ENCODE results near the gene PPP1R10.
"Not testable (repeated sequence)": the region's sequence is repeated elsewhere in the genome, so short reads cannot be mapped to it uniquely, and the experiment has no call there.

The PPP1R10 gene

DNA sequence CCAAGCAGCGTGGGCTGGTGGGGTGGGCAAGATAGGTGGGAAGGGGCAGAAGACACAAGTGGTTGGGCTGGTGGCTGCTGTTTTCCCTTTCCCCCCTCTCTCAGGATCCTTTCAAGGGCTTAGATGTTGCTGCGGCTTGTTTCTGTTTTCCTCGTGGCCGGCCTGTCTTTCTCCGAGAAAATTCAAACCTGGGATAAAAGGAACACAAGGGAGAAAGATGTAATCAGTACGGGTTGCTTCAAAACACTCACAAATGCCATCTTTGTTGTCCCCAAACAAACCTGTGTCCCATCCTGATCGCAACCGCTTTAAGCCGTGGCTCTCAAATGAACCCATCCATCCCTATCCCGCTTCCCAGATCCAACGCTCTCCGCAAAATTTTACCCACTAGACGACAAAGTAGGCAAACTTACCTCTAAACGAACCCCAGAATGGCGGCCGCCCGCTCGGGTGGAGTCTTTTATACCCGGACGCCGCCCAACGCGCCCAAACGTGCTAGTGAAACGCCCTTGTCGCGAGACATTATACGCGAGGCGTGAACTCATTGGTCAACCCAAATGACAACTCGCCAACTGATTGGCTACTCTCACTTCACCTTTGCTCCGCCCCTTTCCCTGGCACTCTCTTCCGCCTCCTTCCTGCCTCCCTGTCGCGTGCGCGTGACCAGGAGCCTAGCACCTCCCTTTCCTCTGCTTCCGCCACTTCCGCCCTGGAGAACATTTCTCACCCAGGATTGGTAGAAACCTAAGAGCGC lies at the start of gene PPP1R10:
TSS of gene PPP1R10 (minus strand) at position 433 of the 754 bp plus-strand sequence. CDS start 7,299 bp downstream, outside the sequence.
- TF ChIP-seq, protein P1, sequence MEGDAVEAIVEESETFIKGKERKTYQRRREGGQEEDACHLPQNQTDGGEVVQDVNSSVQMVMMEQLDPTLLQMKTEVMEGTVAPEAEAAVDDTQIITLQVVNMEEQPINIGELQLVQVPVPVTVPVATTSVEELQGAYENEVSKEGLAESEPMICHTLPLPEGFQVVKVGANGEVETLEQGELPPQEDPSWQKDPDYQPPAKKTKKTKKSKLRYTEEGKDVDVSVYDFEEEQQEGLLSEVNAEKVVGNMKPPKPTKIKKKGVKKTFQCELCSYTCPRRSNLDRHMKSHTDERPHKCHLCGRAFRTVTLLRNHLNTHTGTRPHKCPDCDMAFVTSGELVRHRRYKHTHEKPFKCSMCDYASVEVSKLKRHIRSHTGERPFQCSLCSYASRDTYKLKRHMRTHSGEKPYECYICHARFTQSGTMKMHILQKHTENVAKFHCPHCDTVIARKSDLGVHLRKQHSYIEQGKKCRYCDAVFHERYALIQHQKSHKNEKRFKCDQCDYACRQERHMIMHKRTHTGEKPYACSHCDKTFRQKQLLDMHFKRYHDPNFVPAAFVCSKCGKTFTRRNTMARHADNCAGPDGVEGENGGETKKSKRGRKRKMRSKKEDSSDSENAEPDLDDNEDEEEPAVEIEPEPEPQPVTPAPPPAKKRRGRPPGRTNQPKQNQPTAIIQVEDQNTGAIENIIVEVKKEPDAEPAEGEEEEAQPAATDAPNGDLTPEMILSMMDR (IDR thresholded peaks at IDR 0.05) = no peak
- Histone ChIP-seq H3K4me1 (ENCODE audit: control insufficient read depth in 1 of 2, insufficient read depth in 1 of 2, low read depth in 1 of 2, low read length in 1 of 2) (peaks cover 38 to 42% of the 10 kb centered on the region in 2 experiments), H3K4me3 (ENCODE audit: low read depth in 1 of 2, low read length in 1 of 2) (peak within 1 kb of the TSS; percentile 82 to 92), H3K36me3 (peaks cover 15% of the 10 kb centered on the region), H3K27me3 (no peaks in the 10 kb centered on the region), H3K9me3 (no peaks in the 10 kb centered on the region), H3K27ac (peak within 1 kb of the TSS; percentile 98)

DNA sequence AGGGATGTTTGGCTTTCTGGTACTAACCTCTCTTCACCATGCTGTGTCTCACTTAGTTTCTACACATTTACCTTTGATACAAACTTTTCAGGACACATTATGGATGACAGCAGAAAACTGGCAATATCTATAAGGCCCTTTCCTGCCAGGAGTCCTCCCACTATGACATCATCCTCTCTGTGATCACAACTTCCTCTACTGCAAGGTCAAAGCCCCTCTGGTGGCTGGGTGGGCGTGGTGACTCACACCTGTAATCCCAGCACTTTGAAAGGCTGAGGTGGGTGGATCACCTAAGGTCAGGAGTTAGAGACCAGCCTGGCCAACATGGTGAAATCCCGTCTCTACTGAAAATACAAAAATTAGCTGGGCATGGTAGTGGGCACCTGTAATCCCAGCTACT lies 49.3 kb upstream of the PPP1R10 start:
- H3K9me3 ChIP-seq; H3K4me1 ChIP-seq (ENCODE audit: control insufficient read depth in 1 of 2, insufficient read depth in 1 of 2, low read depth in 1 of 2, low read length in 1 of 2); H3K27ac ChIP-seq; H3K4me3 ChIP-seq (ENCODE audit: low read depth in 1 of 2, low read length in 1 of 2); H3K27me3 ChIP-seq: not testable (repeated sequence)
- H3K36me3 ChIP-seq = peaks cover 88% of the 10 kb centered on the region

DNA sequence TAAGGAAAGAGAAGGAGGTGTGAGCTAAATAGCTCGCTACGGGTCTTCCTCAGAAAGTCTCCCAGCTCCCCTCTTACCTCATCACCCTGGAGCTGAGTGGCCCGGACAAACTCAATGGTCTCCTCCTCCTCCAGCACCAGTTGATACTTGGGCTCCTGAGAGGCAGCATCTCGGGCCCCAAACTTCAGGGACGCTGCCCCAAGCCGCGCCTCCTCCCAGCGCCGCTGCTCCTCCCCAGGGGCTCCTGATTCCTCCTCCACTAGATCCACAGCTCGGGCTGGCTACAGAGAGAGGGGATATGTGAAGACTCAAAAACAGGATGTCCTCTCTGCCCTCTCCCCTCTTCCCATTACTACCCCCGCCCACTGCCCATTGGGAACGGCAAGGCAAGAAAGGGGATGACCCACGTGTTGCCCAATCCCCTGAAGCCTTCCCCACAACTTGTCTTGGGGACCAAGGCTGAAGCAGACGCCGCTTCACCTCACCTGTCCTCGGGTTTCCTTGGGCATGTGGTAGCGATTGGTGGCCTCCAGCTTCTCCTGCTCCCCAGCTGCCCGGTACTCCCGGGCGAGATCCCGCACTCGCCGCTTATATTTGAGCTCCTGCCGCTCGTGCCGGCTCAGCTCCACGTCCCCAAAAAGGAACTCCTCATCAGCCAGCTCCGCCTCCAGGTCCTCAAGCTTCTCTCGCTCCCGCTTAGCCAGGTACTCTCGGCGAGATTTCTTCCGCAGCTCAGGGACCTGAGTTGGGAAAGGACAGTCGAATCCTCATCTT lies 48.1 kb upstream of the PPP1R10 start:
- no peak overlapping the region for H3K27ac ChIP-seq
- TF ChIP-seq, protein P1 (IDR thresholded peaks at IDR 0.05) = no peak
- H3K36me3 ChIP-seq = peaks cover 93% of the 10 kb centered on the region
- H3K27me3 ChIP-seq = no peaks in the 10 kb centered on the region
- no peak overlapping the region for H3K4me3 ChIP-seq (ENCODE audit: low read depth in 1 of 2, low read length in 1 of 2)
- no peaks in the 10 kb centered on the region for H3K9me3 ChIP-seq
- no peaks in the 10 kb centered on the region for H3K4me1 ChIP-seq (ENCODE audit: control insufficient read depth in 1 of 2, insufficient read depth in 1 of 2, low read depth in 1 of 2, low read length in 1 of 2)

DNA sequence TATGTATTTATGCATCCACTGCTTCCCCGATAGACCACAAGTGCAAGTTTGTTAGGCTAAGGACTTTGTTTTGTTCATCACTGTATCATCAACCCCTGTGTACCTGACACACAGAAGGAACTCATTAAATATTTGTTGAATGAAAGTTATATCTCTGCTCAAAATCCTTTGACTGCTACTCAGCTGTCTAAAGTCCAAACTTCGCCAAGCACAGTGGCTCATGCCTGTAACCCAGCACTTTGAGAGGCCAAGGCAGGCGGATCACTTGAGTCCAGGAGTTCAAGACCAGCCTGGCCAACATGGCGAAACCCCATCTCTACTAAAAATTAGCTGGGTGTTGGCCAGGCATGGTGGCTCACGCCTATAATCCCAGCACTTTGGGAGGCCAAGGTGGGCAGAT lies 40.9 kb upstream of the PPP1R10 start:
- Histone ChIP-seq H3K4me1 (ENCODE audit: control insufficient read depth in 1 of 2, insufficient read depth in 1 of 2, low read depth in 1 of 2, low read length in 1 of 2) (peaks cover 9 to 11% of the 10 kb centered on the region in 2 experiments), H3K36me3 (peaks cover 99% of the 10 kb centered on the region)
- not testable (repeated sequence) for H3K27me3 ChIP-seq; H3K9me3 ChIP-seq; H3K4me3 ChIP-seq (ENCODE audit: low read depth in 1 of 2, low read length in 1 of 2); H3K27ac ChIP-seq

DNA sequence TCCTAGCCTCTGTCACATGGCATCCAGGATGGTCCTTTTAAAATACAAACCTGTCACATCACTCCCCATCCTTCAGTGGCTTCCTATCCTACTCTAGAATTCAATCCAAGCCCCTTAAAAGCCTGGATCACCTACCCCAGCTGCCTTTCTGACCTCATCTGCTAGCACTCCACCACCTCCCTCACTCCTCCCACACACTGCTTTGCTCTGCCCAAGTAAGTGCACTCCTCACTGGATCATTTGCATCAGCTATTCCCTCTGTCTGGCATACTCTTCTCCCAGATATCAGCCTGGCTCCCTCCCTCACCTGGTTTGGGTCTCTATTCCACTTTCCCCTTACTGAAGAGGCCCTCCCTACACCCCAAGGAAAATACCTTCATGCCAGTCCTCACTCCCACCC lies 40.4 kb upstream of the PPP1R10 start:
- H3K4me3 ChIP-seq (ENCODE audit: low read depth in 1 of 2, low read length in 1 of 2) = no peak overlapping the region
- H3K27me3 ChIP-seq = no peaks in the 10 kb centered on the region
- TF ChIP-seq, protein P1 (IDR thresholded peaks at IDR 0.05) = no peak
- H3K4me1 ChIP-seq (ENCODE audit: control insufficient read depth in 1 of 2, insufficient read depth in 1 of 2, low read depth in 1 of 2, low read length in 1 of 2) = peaks cover 9 to 11% of the 10 kb centered on the region in 2 experiments
- peaks cover 99% of the 10 kb centered on the region for H3K36me3 ChIP-seq
- no peak overlapping the region for H3K27ac ChIP-seq
- no peaks in the 10 kb centered on the region for H3K9me3 ChIP-seq

DNA sequence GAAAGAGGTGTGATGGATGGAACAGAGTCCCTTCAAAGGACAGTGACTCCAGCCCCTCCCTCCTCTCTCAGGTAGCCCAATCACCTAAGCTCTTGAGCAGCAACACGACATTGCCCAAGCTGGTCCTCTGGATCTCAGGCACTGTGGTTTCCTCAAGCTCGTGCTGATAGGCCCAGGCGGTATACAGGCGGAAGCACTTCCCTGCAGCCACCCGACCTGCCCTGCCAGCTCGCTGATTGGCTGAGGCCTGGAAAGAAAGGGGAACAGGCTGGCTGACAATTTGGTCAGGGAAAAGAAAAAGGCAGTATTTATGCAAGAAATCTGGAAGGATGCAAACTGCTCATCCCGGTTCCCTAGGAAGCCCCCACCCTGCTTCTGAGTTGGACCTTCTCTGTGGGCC lies 39.5 kb upstream of the PPP1R10 start:
- Histone ChIP-seq H3K4me3 (ENCODE audit: low read depth in 1 of 2, low read length in 1 of 2) (no peak overlapping the region), H3K27me3 (no peaks in the 10 kb centered on the region), H3K27ac (peak overlapping the region; percentile 50), H3K9me3 (no peaks in the 10 kb centered on the region), H3K36me3 (peaks cover 99% of the 10 kb centered on the region), H3K4me1 (ENCODE audit: control insufficient read depth in 1 of 2, insufficient read depth in 1 of 2, low read depth in 1 of 2, low read length in 1 of 2) (peaks cover 9 to 11% of the 10 kb centered on the region in 2 experiments)
- TF ChIP-seq, protein P1 (IDR thresholded peaks at IDR 0.05) = no peak
